HG03175 (cell line): Measurements from ENCODE around the gene KIF2A.
A peak's percentile ranks its signal among the peaks of the same experiment; 100 is the strongest.

Experiments used
- ATAC-seq: cut with Tn5 transposase; IDR thresholded peaks from one replicate; pipeline ENCODE4 v1.9.1; 2021; ENCODE audit warnings: mild to moderate bottlenecking, moderate library complexity; ENCODE audit not compliant: unreplicated experiment

Gene KIF2A

GRCh38 chr5:62327138-62328053 lies 21.4 kb downstream of the KIF2A start:
- no peak for ATAC-seq

GRCh38 chr5:62328772-62329491 lies 22.9 kb downstream of the KIF2A start:
- ATAC-seq = no peak

DNA sequence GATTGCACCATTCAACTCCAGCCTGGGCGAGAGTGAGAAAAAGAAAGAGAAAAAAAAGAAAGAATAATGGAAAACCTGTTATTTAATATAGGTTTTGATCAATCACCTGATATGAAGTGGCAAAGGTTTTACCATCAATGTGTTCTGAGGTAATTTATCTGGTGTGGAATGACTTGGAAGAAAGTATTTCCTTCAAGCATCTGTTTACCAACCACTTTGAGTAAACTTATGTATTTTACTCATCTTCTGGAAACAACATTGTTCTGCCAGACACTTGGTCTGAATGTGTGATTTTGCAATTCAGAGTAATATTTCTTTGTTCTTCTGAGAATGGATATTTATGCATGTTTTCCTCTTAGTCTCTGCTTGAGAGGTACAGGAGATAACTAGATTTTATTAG lies 24.3 kb downstream of the KIF2A start:
- ATAC-seq = no peak

DNA sequence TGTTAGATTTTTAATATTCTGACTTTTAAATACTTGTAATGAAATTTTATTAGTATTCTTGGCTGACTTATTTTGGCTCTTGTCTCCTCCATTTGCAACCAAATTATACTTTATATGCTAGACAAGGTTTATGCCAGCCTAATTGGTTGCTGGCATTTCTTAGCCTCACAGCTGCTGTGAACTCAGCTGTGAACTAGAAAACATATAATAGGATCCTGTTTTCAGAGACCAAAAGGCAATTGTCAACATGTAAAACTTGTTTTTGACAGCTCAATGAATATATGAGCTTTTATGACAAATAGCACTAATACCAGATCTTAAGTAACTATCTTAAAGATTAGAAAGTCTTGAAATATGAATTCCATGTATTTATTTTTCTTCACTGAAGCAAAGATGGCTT lies 25.9 kb downstream of the KIF2A start:
- ATAC-seq = no peak

GRCh38 chr5:62333250-62333794 lies 27.3 kb downstream of the KIF2A start:
- ATAC-seq = no peak

DNA sequence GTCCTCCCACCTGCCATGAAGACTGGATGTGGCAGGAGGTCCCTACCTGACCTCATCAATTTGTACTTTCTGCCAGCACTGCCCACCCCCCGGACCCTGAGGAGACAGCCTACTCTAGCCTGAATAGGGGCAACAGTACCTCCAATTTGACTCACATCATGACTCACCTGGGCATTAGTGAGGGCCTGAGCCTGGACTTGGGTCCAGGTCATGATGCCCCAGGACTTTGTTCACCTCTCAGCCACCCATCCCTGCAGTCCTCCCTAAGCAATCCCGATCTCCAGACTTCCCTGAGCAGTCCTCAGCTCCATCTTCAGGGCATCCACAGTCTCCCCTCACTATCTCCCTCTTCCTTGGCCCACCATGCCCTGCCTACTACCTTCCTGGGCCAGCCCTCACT lies 28.1 kb downstream of the KIF2A start:
- no peak for ATAC-seq

DNA sequence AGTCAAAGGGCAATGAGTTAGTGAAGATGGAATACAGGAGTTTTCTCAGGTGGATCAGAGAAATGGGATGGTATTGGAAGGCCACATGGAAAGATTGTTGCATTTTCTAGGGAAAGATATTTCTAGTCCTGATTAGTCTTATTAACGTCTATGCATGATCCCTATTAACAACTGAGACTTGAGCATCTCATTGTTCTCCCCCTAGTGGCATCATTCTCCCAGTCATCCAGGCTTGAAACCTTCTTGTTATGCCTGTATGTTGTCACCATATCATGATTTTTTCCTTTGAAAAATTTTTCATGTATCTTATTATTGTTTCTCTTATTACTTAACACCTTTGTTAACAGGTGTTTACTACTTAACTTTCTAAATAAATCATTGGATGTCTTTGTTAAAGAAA lies 34.4 kb downstream of the KIF2A start:
- no peak for ATAC-seq

GRCh38 chr5:62340979-62341378 lies 35.0 kb downstream of the KIF2A start:
- no peak for ATAC-seq

DNA sequence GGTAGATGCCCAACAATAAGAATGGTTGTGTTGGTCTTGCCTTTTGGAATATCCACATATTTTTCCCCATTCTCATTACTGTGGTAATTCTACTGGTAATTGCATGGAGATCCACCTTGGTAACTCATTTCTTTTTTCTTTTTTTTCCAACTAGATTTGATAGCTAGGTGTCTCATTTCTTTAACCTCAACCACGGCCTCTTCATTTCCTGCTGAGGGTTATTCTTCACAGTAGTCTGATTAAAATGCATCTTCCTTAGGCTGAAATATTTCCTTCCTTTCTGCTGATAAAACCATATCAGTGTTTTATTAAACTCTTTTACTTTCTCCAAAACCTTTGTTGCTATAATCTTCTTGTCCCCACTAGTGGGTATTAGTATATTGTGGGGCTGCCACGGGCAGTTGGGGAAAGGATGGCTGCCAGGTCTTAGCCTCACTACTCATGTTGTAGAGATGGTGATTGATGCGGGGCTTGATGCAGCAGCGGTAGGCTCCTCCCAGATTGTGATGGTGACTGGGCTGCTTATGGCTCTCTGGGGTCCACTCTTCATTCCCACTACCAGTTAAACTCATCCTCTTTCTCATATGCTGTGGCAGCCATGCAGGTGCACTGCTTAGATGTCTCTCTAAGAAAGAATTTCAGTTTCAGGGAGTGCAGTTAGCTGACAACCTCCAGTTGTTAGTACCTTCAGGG lies 35.9 kb downstream of the KIF2A start:
- ATAC-seq = peak; percentile 57

GRCh38 chr5:62342476-62342837 lies 36.5 kb downstream of the KIF2A start:
- peak; percentile 53 for ATAC-seq

DNA sequence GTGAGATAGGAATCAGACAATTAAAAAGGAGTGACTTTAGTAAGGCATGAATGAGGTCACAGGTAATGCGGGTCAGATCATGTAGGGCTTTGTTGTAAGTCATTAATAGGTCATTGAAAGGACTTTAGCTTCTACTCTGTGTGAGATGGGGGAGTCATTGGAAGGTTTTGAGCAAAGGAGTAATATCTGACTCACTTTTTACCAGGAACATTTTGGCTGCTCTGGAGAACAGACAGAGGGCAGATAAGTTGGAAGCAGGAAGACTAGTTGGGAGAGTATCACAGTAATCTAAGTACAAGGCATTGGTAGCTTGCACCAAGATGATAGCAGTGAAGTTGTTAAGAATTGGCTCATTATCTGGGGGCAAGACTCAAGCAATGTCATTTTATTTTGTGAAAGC lies 37.4 kb downstream of the KIF2A start:
- no peak for ATAC-seq

DNA sequence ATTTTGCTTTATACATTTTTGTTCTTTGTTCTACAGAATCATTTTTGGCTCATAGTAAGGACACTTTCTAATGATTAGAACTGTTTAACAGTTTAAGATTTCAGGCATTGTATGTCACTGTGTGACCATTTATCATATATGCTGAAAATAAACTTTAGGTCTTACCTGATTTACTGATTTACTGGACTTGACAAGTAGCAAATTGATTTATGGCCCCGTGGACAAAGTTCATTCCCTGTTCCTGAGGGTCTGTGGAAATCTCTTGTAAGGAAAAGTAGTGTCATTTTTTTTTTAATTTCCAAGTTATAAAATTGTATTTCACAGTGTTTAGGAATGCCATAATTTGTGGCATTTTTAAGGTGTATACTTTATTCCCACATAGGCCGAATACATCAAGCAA lies 40.7 kb downstream of the KIF2A start:
- ATAC-seq = no peak

- ATAC-seq = no peak
Measured at GRCh38 chr5:62347928-62348327, 41.9 kb downstream of the KIF2A start.

DNA sequence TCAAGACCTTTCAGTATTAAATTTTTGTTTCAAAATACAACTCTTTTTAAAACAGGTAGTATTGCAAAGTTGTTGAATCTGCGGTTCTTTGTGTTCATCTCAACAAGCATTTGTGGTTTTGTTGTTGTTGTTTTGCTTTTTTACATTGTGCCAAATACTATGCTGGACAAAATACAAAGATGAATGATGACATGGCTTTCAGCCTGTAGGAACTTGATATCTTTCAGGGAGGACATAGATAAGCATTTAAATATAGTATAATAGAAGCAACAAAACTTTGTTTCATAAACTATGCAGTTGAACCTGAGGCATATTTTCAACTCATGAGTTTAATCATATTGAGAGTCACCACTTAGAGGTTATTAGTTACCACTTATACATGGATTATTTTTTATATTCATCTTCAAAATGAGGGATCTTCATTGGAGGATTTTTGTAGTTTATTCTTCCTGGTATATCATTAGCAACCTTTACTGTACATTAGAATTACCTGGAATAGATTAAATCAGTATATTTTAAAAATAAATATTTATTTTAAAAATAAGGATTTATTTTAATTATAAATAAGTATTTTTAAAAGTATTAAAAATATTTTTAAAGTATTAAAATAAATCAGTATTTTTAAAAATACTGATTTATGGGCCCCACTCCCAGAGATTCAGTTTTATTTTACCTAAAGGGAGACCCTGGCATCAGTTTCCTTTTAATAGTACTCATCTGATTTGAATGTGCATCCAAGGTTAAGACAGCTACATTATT lies 42.9 kb downstream of the KIF2A start:
- ATAC-seq = no peak

GRCh38 chr5:62354028-62354874 lies 48.2 kb downstream of the KIF2A start:
- ATAC-seq = peak; percentile 95

GRCh38 chr5:62362701-62363100 lies 56.7 kb downstream of the KIF2A start:
- ATAC-seq = no peak

DNA sequence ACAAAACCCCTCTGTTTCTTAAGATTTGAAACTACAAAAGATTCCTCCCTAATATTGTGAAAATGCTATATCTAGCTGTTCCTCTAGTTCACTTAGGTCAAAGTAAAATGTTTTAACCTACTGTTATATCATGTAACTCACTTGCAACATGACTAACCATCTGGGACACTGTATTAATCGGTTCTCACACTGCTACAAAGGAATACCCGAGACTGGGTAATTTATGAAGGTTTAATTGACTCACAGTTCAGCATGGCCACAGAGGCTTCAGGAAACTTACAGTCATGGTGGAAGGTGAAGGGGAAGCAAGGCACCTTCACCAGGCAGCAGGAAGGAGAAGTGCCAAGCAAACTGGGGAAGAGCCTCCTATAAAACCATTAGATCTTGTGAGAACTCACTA lies 63.0 kb downstream of the KIF2A start:
- ATAC-seq = no peak

DNA sequence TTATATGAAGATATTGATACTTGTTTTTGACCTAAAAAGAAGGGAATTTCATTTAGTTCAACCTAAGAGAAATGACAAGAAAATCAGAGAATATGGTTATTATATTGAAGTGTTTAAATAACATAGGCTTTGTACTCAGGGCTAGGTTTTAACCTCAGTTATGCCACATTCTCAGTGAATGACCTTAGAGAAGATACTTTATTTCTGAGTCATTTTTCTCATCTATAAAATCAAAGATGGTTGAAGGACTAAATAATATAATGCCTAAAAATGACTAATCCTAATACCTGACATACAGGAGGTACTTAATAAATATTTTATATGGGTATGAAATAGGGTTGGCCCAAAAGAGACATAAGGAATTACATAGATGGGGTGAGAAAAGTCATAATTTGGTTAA lies 65.4 kb downstream of the KIF2A start:
- ATAC-seq = no peak

GRCh38 chr5:62372600-62372999 lies 66.6 kb downstream of the KIF2A start:
- ATAC-seq = no peak

DNA sequence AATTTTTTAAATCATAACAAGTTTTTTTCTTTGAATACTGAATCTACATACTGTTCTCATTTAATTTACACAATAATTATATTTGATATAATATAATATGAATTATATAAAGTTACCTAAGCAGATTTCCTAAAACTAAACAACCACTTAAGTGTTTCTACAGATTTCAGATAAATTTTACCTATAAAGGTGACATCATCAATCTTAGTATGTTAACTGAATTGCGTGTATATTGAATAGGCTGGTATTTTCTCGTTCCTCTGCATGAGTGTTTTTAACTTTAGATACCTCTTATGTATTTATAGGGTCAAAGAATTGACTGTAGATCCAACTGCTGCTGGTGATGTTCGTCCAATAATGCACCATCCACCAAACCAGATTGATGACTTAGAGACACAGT lies 67.4 kb downstream of the KIF2A start:
- ATAC-seq = no peak
